C4-2B (cell line): ENCODE data around the gene DPRX.

Experiments
- CTCF ChIP-seq: fragments of 450-650 bp; conservative IDR thresholded peaks from 2 replicates; pipeline ENCODE4 v1.5.1; 2017; ENCODE audit warnings: mild to moderate bottlenecking
- ZFX ChIP-seq: fragments of 450-650 bp; IDR thresholded peaks from 2 replicates; pipeline ENCODE4 v1.6.1; 2017

- no peak for TF ChIP-seq CTCF
- no peak for TF ChIP-seq ZFX
These were observed 9.7 kb upstream of the DPRX start for GRCh38 chr19:53621885-53622740.
